GM23338 (cell line): ENCODE results near the gene TSR1. TPM values are rescaled to one million over a fixed set of nuclear protein-coding genes. Genes with fewer than 3 reads are reported as not detected.

ENCODE experiments used
- ATAC-seq: fragments of 200-7000 bp; cut with Tn5 transposase; 3 replicates; pipeline ENCODE4 v1.9.1; 2020
- DNase-seq: peaks from one replicate; pipeline ENCODE4 v3.0.0-alpha.2; 2015; ENCODE audit warnings: low spot score
- H2AFZ ChIP-seq: fragments of 200-600 bp; sonication (generic); 2 replicates; pipeline ENCODE4 v1.8.0; 2016; ENCODE audit warnings: antibody characterized with exemption, mild to moderate bottlenecking, moderate library complexity
- H3F3A ChIP-seq: fragments of 200-600 bp; sonication (generic); replicated peaks from 2 replicates; pipeline ENCODE4 v1.8.0; 2017; ENCODE audit warnings: antibody characterized with exemption, mixed run types, low read depth
- H3K27ac ChIP-seq: fragments of 200-600 bp; sonication (generic); 2 replicates; pipeline ENCODE4 v1.6.1; 2016; ENCODE audit warnings: low read depth
- H3K27me3 ChIP-seq: fragments of 200-600 bp; sonication (generic); 2 replicates; pipeline ENCODE4 v1.8.0; 2016; ENCODE audit warnings: mild to moderate bottlenecking, mixed run types, moderate library complexity; ENCODE audit not compliant: insufficient read depth
- H3K36me3 ChIP-seq: fragments of 200-600 bp; sonication (generic); 2 replicates; pipeline ENCODE4 v1.8.0; 2016; ENCODE audit warnings: mild to moderate bottlenecking; ENCODE audit not compliant: insufficient read depth
- H3K4me1 ChIP-seq: fragments of 200-600 bp; sonication (generic); 2 replicates; pipeline ENCODE4 v1.8.0; 2016; ENCODE audit warnings: mild to moderate bottlenecking, moderate library complexity; ENCODE audit not compliant: insufficient read depth
- H3K4me2 ChIP-seq: fragments of 200-600 bp; sonication (generic); 2 replicates; pipeline ENCODE4 v1.7.1; 2017; ENCODE audit warnings: mixed run types
- H3K4me3 ChIP-seq: fragments of 200-600 bp; sonication (generic); 2 replicates; pipeline ENCODE4 v1.6.1; 2016; ENCODE audit warnings: mixed run types
- H3K79me2 ChIP-seq: fragments of 200-600 bp; sonication (generic); replicated peaks from 2 replicates; pipeline ENCODE4 v1.8.0; 2017; ENCODE audit warnings: mild to moderate bottlenecking; ENCODE audit not compliant: insufficient read depth
- H3K9me2 ChIP-seq: fragments of 200-600 bp; sonication (generic); 2 replicates; pipeline ENCODE4 v1.8.0; 2017; ENCODE audit not compliant: insufficient read depth
- H4K20me1 ChIP-seq: fragments of 200-600 bp; sonication (generic); replicated peaks from 2 replicates; pipeline ENCODE4 v1.8.0; 2017; ENCODE audit warnings: mild to moderate bottlenecking; ENCODE audit not compliant: insufficient read depth
- H3K27ac Mint-ChIP-seq: 2 replicates; pipeline ENCODE4 v1.8.0; 2020; ENCODE audit warnings: inconsistent platforms, mild to moderate bottlenecking, moderate library complexity, mixed read lengths
- H3K27me3 Mint-ChIP-seq: 3 replicates; pipeline ENCODE4 v1.8.0; 2022; ENCODE audit warnings: low read depth, mild to moderate bottlenecking, moderate library complexity, mixed read lengths, inconsistent platforms; ENCODE audit not compliant: insufficient read depth, poor library complexity
- H3K36me3 Mint-ChIP-seq: 3 replicates; pipeline ENCODE4 v1.8.0; 2021; ENCODE audit warnings: low read depth, mild to moderate bottlenecking, inconsistent platforms, moderate library complexity, mixed read lengths
- H3K4me1 Mint-ChIP-seq: 3 replicates; pipeline ENCODE4 v1.8.0; 2020; ENCODE audit warnings: mild to moderate bottlenecking, inconsistent platforms, mixed read lengths
- H3K4me3 Mint-ChIP-seq: 3 replicates; pipeline ENCODE4 v1.8.0; 2021; ENCODE audit warnings: moderate library complexity, mild to moderate bottlenecking, inconsistent platforms, mixed read lengths
- H3K9me3 Mint-ChIP-seq: 3 replicates; pipeline ENCODE4 v1.8.0; 2020; ENCODE audit warnings: moderate library complexity, mild to moderate bottlenecking, inconsistent platforms, mixed read lengths
- CREB1 ChIP-seq: fragments of 250-450 bp; sonication (Bioruptor Pico); IDR thresholded peaks from 2 replicates; pipeline ENCODE4 v1.5.0; 2020; ENCODE audit warnings: low read depth, mild to moderate bottlenecking, moderate library complexity
- CTCF ChIP-seq, 2 experiments: fragments of 200-600 bp in 1 of 2; sonication (generic) in 1 of 2; conservative IDR thresholded peaks; 2 replicates each; pipeline versions ENCODE4 v1.5.1 to v1.6.1; 2016 to 2017; ENCODE audit warnings: antibody characterized with exemption in 2 of 2, low read depth in 2 of 2, mild to moderate bottlenecking in 2 of 2, moderate library complexity in 1 of 2
- ETS1 ChIP-seq: IDR thresholded peaks from 2 replicates; pipeline ENCODE4 v1.6.1; 2016; ENCODE audit warnings: antibody characterized with exemption
- EZH2 ChIP-seq: fragments of 200-600 bp; sonication (generic); IDR thresholded peaks from one replicate; pipeline ENCODE4 v1.8.0; 2017; ENCODE audit warnings: antibody characterized with exemption, mild to moderate bottlenecking, low read depth; ENCODE audit not compliant: unreplicated experiment
- EZH2phosphoT487 ChIP-seq: fragments of 200-600 bp; sonication (generic); IDR thresholded peaks from one replicate; pipeline ENCODE4 v1.8.1; 2018; ENCODE audit warnings: antibody characterized with exemption; ENCODE audit not compliant: unreplicated experiment
- JUNB ChIP-seq: IDR thresholded peaks from one replicate; pipeline ENCODE4 v1.6.1; 2016; ENCODE audit warnings: antibody characterized with exemption; ENCODE audit not compliant: unreplicated experiment
- NANOG ChIP-seq: IDR thresholded peaks from 2 replicates; pipeline ENCODE4 v1.6.1; 2016; ENCODE audit warnings: antibody characterized with exemption, borderline replicate concordance
- POLR2AphosphoS5 ChIP-seq: IDR thresholded peaks from 2 replicates; pipeline ENCODE4 v1.6.1; 2016; ENCODE audit warnings: antibody characterized with exemption, low read depth
- REST ChIP-seq: IDR thresholded peaks from one replicate; pipeline ENCODE4 v1.6.1; 2018; ENCODE audit warnings: antibody characterized with exemption; ENCODE audit not compliant: unreplicated experiment
- STAT1 ChIP-seq: IDR thresholded peaks from one replicate; pipeline ENCODE4 v1.6.1; 2016; ENCODE audit warnings: antibody characterized with exemption; ENCODE audit not compliant: unreplicated experiment
- ZNF114 ChIP-seq: fragments of 250-450 bp; sonication (Bioruptor Pico); IDR thresholded peaks from 2 replicates; pipeline ENCODE4 v1.5.0; 2020; ENCODE audit warnings: mild to moderate bottlenecking, moderate library complexity
- ZNF331 ChIP-seq: fragments of 250-450 bp; sonication (Bioruptor Pico); IDR thresholded peaks from 2 replicates; pipeline ENCODE4 v1.5.0; 2020; ENCODE audit warnings: low read depth, mild to moderate bottlenecking, moderate library complexity
- ZNF462 ChIP-seq: fragments of 250-450 bp; sonication (Bioruptor Pico); IDR thresholded peaks from 2 replicates; pipeline ENCODE4 v1.5.0; 2020; ENCODE audit warnings: mild to moderate bottlenecking, moderate library complexity
- polyA plus RNA-seq: library from polyadenylated mRNA; unstranded; fragments of >200 nt; fragmentation: Nextera tagmentation; extraction: Ambion mirVana; gene quantifications from 2 replicates; pipeline ENCODE4 v1.2.1, GENCODE V29; 2016
- total RNA-seq: library from RNA; depleted of rRNA; stranded (reverse); fragments of >200 nt; shearing (Covaris generic); gene quantifications from 2 replicates; pipeline ENCODE4 v1.2.3, GENCODE V29; 2014

Gene TSR1
- total and polyA plus RNA-seq, 2 experiments from 2014 or later, result 36.9 to 108 TPM

GRCh38 chr17:2275722-2276121 is 60.5 kb downstream of the TSR1 start:
- TF ChIP-seq EZH2phosphoT487, result no peak
- no peak for TF ChIP-seq POLR2AphosphoS5
- TF ChIP-seq STAT1, result no peak
- TF ChIP-seq ZNF114 (CRISPR knock-in tag), result no peak
- no peak for TF ChIP-seq REST
- no peak for TF ChIP-seq NANOG
- no peak for TF ChIP-seq ZNF331
- TF ChIP-seq ETS1, result no peak
- TF ChIP-seq EZH2, result no peak
- TF ChIP-seq ZNF462, result no peak
- TF ChIP-seq CTCF (conservative IDR thresholded peaks at IDR 0.05; ENCODE audit: low read depth in 2 of 2), result no peak
- no peak for TF ChIP-seq CREB1 (CRISPR knock-in tag)
- no peak for TF ChIP-seq JUNB
- H3K9me2 ChIP-seq, result no peaks in the 10 kb centered on the region
- H3K79me2 ChIP-seq, result no peaks in the 10 kb centered on the region
- Mint-ChIP-seq H3K4me1 (no peaks in the 10 kb centered on the region), H3K4me3 (no peak overlapping the region), H3K9me3 (no peaks in the 10 kb centered on the region), H3K27me3 (peaks cover 3% of the 10 kb centered on the region), H3K36me3 (peaks cover 16% of the 10 kb centered on the region), H3K27ac (no peak overlapping the region)
- no peak overlapping the region for H3K4me2 ChIP-seq
- H3F3A ChIP-seq, result peaks cover 9% of the 10 kb centered on the region; the same call in 1 of the 2 replicates
- H2AFZ ChIP-seq, result no peak overlapping the region
- peaks cover 2% of the 10 kb centered on the region; the same call in 1 of the 2 replicates for H4K20me1 ChIP-seq
- H3K27ac ChIP-seq, result 0 out of 2 replicates have a peak overlapping the region, but pooled peaks have one; percentile 45
- no peaks in the 10 kb centered on the region; the same call in 1 of the 2 replicates for H3K36me3 ChIP-seq
- no peaks in the 10 kb centered on the region for H3K27me3 ChIP-seq
- H3K4me1 ChIP-seq, result no peaks in the 10 kb centered on the region
- no peak for ATAC-seq
- DNase-seq, result no peak
- H3K4me3 ChIP-seq, result no peak overlapping the region
